ENCODE data around the gene ADAMTS7.
"Not testable (repeated sequence)": the region's sequence is repeated elsewhere in the genome, so short reads cannot be mapped to it uniquely, and the experiment has no call there.

GRCh38 chr15:78750974-78751601, 60.2 kb downstream of the ADAMTS7 start:
- TF ChIP-seq CSDC2 (CRISPR knock-in tag; IDR thresholded peaks at IDR 0.05); CREB5 (CRISPR knock-in tag; IDR thresholded peaks at IDR 0.05; ENCODE audit: low read depth); ARNTL (CRISPR knock-in tag; IDR thresholded peaks at IDR 0.05; ENCODE audit: borderline replicate concordance, low read depth); ZFP3 (CRISPR knock-in tag; IDR thresholded peaks at IDR 0.05); ZFP30 (CRISPR knock-in tag; IDR thresholded peaks at IDR 0.05); ESRRG (CRISPR knock-in tag; IDR thresholded peaks at IDR 0.05); TOX (CRISPR knock-in tag; IDR thresholded peaks at IDR 0.05; ENCODE audit: borderline replicate concordance); OSR1 (CRISPR knock-in tag; IDR thresholded peaks at IDR 0.05); ZNF8 (CRISPR knock-in tag; IDR thresholded peaks at IDR 0.05); PATZ1 (CRISPR knock-in tag; IDR thresholded peaks at IDR 0.05; ENCODE audit: borderline replicate concordance); ZC3H10 (CRISPR knock-in tag; IDR thresholded peaks at IDR 0.05): not testable (repeated sequence)

Measured in SK-N-SH treated with all-trans-retinoic acid at 6 μM for 48 hours (cell line).